ENCODE results near the gene AQP2.

GRCh38 chr12:49967777-49968250 is 17.3 kb downstream of the AQP2 start:
- no peak for TF ChIP-seq JUND (IDR thresholded peaks at IDR 0.05)
- no peak for TF ChIP-seq GABPA (IDR thresholded peaks at IDR 0.05; ENCODE audit: low read depth)
- TF ChIP-seq, protein P1, sequence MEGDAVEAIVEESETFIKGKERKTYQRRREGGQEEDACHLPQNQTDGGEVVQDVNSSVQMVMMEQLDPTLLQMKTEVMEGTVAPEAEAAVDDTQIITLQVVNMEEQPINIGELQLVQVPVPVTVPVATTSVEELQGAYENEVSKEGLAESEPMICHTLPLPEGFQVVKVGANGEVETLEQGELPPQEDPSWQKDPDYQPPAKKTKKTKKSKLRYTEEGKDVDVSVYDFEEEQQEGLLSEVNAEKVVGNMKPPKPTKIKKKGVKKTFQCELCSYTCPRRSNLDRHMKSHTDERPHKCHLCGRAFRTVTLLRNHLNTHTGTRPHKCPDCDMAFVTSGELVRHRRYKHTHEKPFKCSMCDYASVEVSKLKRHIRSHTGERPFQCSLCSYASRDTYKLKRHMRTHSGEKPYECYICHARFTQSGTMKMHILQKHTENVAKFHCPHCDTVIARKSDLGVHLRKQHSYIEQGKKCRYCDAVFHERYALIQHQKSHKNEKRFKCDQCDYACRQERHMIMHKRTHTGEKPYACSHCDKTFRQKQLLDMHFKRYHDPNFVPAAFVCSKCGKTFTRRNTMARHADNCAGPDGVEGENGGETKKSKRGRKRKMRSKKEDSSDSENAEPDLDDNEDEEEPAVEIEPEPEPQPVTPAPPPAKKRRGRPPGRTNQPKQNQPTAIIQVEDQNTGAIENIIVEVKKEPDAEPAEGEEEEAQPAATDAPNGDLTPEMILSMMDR (IDR thresholded peaks at IDR 0.05): no peak
- TF ChIP-seq IRF3 (IDR thresholded peaks at IDR 0.05; ENCODE audit: low read depth, low read length): no peak
- TF ChIP-seq FOXM1 (IDR thresholded peaks at IDR 0.05; ENCODE audit: low read depth): no peak

All from SK-N-SH (cell line).